ENCODE results near the gene PRKAR1B.

- TF ChIP-seq CTCF (IDR thresholded peaks at IDR 0.05) = no peak
- TF ChIP-seq POLR2A (IDR thresholded peaks at IDR 0.05) = no peak
Measured at GRCh38 chr7:767580-767940, 40.5 kb upstream of the PRKAR1B start.
